D721Med (cell line): ENCODE measurements around the gene SORCS2.

Experiments
- DNase-seq: peaks from one replicate; pipeline ENCODE4 v3.0.0; 2011; ENCODE audit warnings: low spot score; ENCODE audit not compliant: insufficient read length
- FAIRE-seq: peaks from 2 replicates; lab custom pipeline; 2011; peaks lifted over from hg19 to GRCh38; lab: Jason Lieb, UNC
- CTCF ChIP-seq: IDR thresholded peaks from 2 replicates; pipeline ENCODE4 v1.5.1; 2012; ENCODE audit warnings: mild to moderate bottlenecking, control low read depth; ENCODE audit not compliant: insufficient read depth; ENCODE audit errors: missing control alignments

The SORCS2 gene

GRCh38 chr4:7692451-7693236, 500.3 kb downstream of the SORCS2 start:
- DNase-seq (no peak), FAIRE-seq (no peak)
- TF ChIP-seq CTCF = no peak

- DNase-seq (no peak), FAIRE-seq (no peak)
- no peak for TF ChIP-seq CTCF
Observed at GRCh38 chr4:7693237-7693608, 500.9 kb downstream of the SORCS2 start.

- no peak for TF ChIP-seq CTCF
- no peak for DNase-seq
- no peak for FAIRE-seq
Observed at GRCh38 chr4:7693711-7694110, 501.4 kb downstream of the SORCS2 start.

GRCh38 chr4:7694324-7694723, 502.0 kb downstream of the SORCS2 start:
- DNase-seq (no peak), FAIRE-seq (no peak)
- TF ChIP-seq CTCF = no peak

- no peak for DNase-seq
- no peak for FAIRE-seq
- TF ChIP-seq CTCF = no peak
Observed at GRCh38 chr4:7697343-7697742, 505.0 kb downstream of the SORCS2 start.

- no peak for TF ChIP-seq CTCF
- no peak for DNase-seq
- FAIRE-seq = no peak
Observed at GRCh38 chr4:7697821-7698220, 505.5 kb downstream of the SORCS2 start.

- TF ChIP-seq CTCF = no peak
- no peak for FAIRE-seq
Observed at GRCh38 chr4:7698584-7698983, 506.2 kb downstream of the SORCS2 start.

More at GRCh38 chr4:7698584-7698983, 506.2 kb downstream of the SORCS2 start:
- DNase-seq = no peak
